ENCODE data around the gene UBQLNL.

DNA sequence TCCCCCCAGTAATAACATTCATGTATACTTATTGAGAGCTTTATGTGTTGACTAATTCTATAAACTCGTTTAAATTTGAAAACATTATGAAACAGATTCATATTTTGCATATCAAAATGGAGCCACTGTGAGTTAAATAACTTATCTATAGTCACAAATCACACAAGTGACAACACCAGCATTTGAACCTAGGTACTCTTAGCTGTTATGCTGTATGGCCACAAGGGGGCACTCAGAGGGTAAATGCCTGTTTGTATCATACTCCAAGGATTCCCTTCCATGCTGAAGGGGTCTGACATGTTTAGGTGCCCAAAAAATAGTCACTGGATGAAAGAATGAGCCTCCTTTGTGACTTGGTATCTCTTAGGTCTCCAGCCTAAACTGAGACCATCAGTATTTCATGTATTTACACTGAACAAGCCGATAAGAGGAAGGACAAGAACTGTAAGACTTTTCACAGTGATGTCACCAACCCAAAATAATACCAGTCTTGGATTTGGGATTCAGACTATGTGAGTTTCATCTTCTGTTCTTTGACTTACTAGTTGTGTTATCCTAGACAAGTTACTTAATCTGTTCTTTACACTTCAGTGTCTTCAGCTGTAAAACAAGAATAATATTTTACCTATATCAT lies 40.2 kb downstream of the UBQLNL start:
- peak; percentile 23 to 75 (median 66) for TF ChIP-seq CTCF (IDR thresholded peaks at IDR 0.05)
- TF ChIP-seq POLR2A (IDR thresholded peaks at IDR 0.05), result no peak

All from Peyer's patch (tissue), 4 donors.